H9 (cell line): Measurements from ENCODE around the gene RIC1. TPM values are rescaled to one million over a fixed set of nuclear protein-coding genes. Genes with fewer than 3 reads are reported as not detected.

Source experiments
- DNase-seq: peaks from one replicate; pipeline ENCODE4 v3.0.0-alpha.2; 2017
- H2AFZ ChIP-seq: one replicate; pipeline ENCODE4 v1.6.1; 2013; ENCODE audit warnings: mild to moderate bottlenecking, low read length, control low read depth, moderate library complexity
- H2AK5ac ChIP-seq: 2 replicates; pipeline ENCODE4 v1.6.1; 2013; ENCODE audit warnings: low read length, control low read depth, mixed read lengths; ENCODE audit not compliant: insufficient read length
- H2BK120ac ChIP-seq: one replicate; pipeline ENCODE4 v1.6.1; 2013; ENCODE audit warnings: low read depth, mild to moderate bottlenecking, low read length, control low read depth, inconsistent platforms; ENCODE audit not compliant: poor library complexity, severe bottlenecking
- H2BK12ac ChIP-seq: 2 replicates; pipeline ENCODE4 v1.6.1; 2013; ENCODE audit warnings: low read length, control low read depth, mixed read lengths, low read depth; ENCODE audit not compliant: insufficient read length
- H2BK15ac ChIP-seq: 2 replicates; pipeline ENCODE4 v1.6.1; 2013; ENCODE audit warnings: low read depth, low read length, control low read depth
- H2BK20ac ChIP-seq: one replicate; pipeline ENCODE4 v1.6.1; 2013; ENCODE audit warnings: low read depth, mild to moderate bottlenecking, low read length, control low read depth, inconsistent platforms; ENCODE audit not compliant: poor library complexity, severe bottlenecking
- H2BK5ac ChIP-seq: 2 replicates; pipeline ENCODE4 v1.6.1; 2013; ENCODE audit warnings: low read length, control low read depth, mixed read lengths; ENCODE audit not compliant: insufficient read length
- H3K14ac ChIP-seq: 2 replicates; pipeline ENCODE4 v1.6.1; 2013; ENCODE audit warnings: low read length, control low read depth; ENCODE audit not compliant: insufficient read depth
- H3K18ac ChIP-seq: 2 replicates; pipeline ENCODE4 v1.6.1; 2013; ENCODE audit warnings: low read depth, mild to moderate bottlenecking, mixed read lengths, low read length, control low read depth; ENCODE audit not compliant: insufficient read length
- H3K23ac ChIP-seq: 2 replicates; pipeline ENCODE4 v1.6.1; 2013; ENCODE audit warnings: low read length, control low read depth, mixed read lengths, low read depth; ENCODE audit not compliant: insufficient read length
- H3K23me2 ChIP-seq: 2 replicates; pipeline ENCODE4 v1.6.1; 2013; ENCODE audit warnings: low read depth, mild to moderate bottlenecking, mixed read lengths, low read length, control low read depth; ENCODE audit not compliant: insufficient read length, poor library complexity, severe bottlenecking
- H3K27ac ChIP-seq: 2 replicates; pipeline ENCODE4 v1.5.1; 2013; ENCODE audit warnings: low read length, control low read depth, mixed read lengths, low read depth; ENCODE audit not compliant: insufficient read length
- H3K27me3 ChIP-seq: 2 replicates; pipeline ENCODE4 v1.6.1; 2013; ENCODE audit warnings: low read length, control low read depth, inconsistent platforms; ENCODE audit not compliant: insufficient read depth
- H3K4ac ChIP-seq: 2 replicates; pipeline ENCODE4 v1.6.1; 2013; ENCODE audit warnings: low read depth, mild to moderate bottlenecking, control low read depth, inconsistent platforms, low read length, moderate library complexity
- H3K4me1 ChIP-seq: 2 replicates; pipeline ENCODE4 v1.6.1; 2013; ENCODE audit warnings: low read length, control low read depth, inconsistent platforms; ENCODE audit not compliant: insufficient read depth
- H3K4me2 ChIP-seq: 2 replicates; pipeline ENCODE4 v1.6.1; 2013; ENCODE audit warnings: low read length, control low read depth, mixed read lengths; ENCODE audit not compliant: insufficient read length, insufficient read depth
- H3K56ac ChIP-seq: 2 replicates; pipeline ENCODE4 v1.6.1; 2013; ENCODE audit warnings: low read depth, mild to moderate bottlenecking, mixed read lengths, low read length, control low read depth; ENCODE audit not compliant: insufficient read length
- H3K79me1 ChIP-seq: 2 replicates; pipeline ENCODE4 v1.6.1; 2013; ENCODE audit warnings: low read depth, mild to moderate bottlenecking, moderate library complexity, low read length, control low read depth, inconsistent platforms; ENCODE audit not compliant: insufficient read depth, poor library complexity, severe bottlenecking
- H3K79me2 ChIP-seq: 2 replicates; pipeline ENCODE4 v1.6.1; 2013; ENCODE audit warnings: low read length, control low read depth, inconsistent platforms; ENCODE audit not compliant: insufficient read depth
- H3K9ac ChIP-seq: 2 replicates; pipeline ENCODE4 v1.6.1; 2013; ENCODE audit warnings: low read length, control low read depth, mixed read lengths; ENCODE audit not compliant: insufficient read length; ENCODE audit errors: extremely low read depth
- H3K9me3 ChIP-seq: one replicate; pipeline ENCODE4 v1.6.1; 2013; ENCODE audit warnings: low read depth, low read length, inconsistent platforms; ENCODE audit not compliant: control insufficient read depth
- H3T11ph ChIP-seq: one replicate; pipeline ENCODE4 v1.6.1; 2013; ENCODE audit warnings: mild to moderate bottlenecking, low read length, control low read depth, inconsistent platforms
- H4K20me1 ChIP-seq: one replicate; pipeline ENCODE4 v1.6.1; 2013; ENCODE audit not compliant: control insufficient read depth, insufficient read length, insufficient read depth
- H4K5ac ChIP-seq: 2 replicates; pipeline ENCODE4 v1.6.1; 2013; ENCODE audit warnings: low read depth, mild to moderate bottlenecking, mixed read lengths, low read length, control low read depth; ENCODE audit not compliant: insufficient read length
- H4K8ac ChIP-seq: replicated peaks from 2 replicates; pipeline ENCODE4 v1.6.1; 2013; ENCODE audit warnings: low read length, control low read depth, mixed read lengths, low read depth; ENCODE audit not compliant: insufficient read length
- H4K91ac ChIP-seq: 2 replicates; pipeline ENCODE4 v1.6.1; 2013; ENCODE audit warnings: low read depth, mild to moderate bottlenecking, moderate library complexity, mixed read lengths, low read length, control low read depth; ENCODE audit not compliant: insufficient read length
- H3K27ac Mint-ChIP-seq, 3 experiments: 2 replicates in 2 of 3; 3 replicates in 1 of 3; pipeline ENCODE4 v1.8.0; 2020 to 2021; ENCODE audit warnings: mixed read lengths in 3 of 3, mild to moderate bottlenecking in 1 of 3, moderate library complexity in 1 of 3
- H3K27me3 Mint-ChIP-seq: 2 replicates; pipeline ENCODE4 v1.8.0; 2021; ENCODE audit warnings: low read depth, mild to moderate bottlenecking, moderate library complexity, mixed read lengths
- H3K36me3 Mint-ChIP-seq, 3 experiments: 2 replicates in 2 of 3; 3 replicates in 1 of 3; pipeline ENCODE4 v1.8.0; 2020 to 2021; ENCODE audit warnings: low read depth in 3 of 3, mixed read lengths in 3 of 3; ENCODE audit not compliant: insufficient read depth in 1 of 3
- H3K4me1 Mint-ChIP-seq, 2 experiments: 2 replicates each; pipeline ENCODE4 v1.8.0; 2020; ENCODE audit warnings: mixed read lengths in 2 of 2
- H3K4me3 Mint-ChIP-seq, 2 experiments: 2 replicates in 1 of 2; 3 replicates in 1 of 2; pipeline ENCODE4 v1.8.0; 2020 to 2021; ENCODE audit warnings: mild to moderate bottlenecking in 2 of 2, mixed read lengths in 2 of 2, moderate library complexity in 1 of 2
- H3K9me3 Mint-ChIP-seq, 2 experiments: 2 replicates in 1 of 2; 3 replicates in 1 of 2; pipeline ENCODE4 v1.8.0; 2020; ENCODE audit warnings: mild to moderate bottlenecking in 2 of 2, mixed read lengths in 2 of 2, moderate library complexity in 1 of 2
- WGBS: extraction: QIAGEN DNeasy Blood & Tissue Kit; methylation state at CpG from one replicate; pipeline ENCODE4 v1.1.7; 2013; ENCODE audit warnings: missing lambda C conversion rate, low lambda C conversion rate, mixed read lengths; ENCODE audit not compliant: insufficient read length; ENCODE audit errors: extremely low coverage; 5-methylcytosine and 5-hydroxymethylcytosine counted together
- total RNA-seq: library from RNA; stranded (reverse); gene quantifications from 2 replicates; pipeline ENCODE4 v1.2.1, GENCODE V29; 2021
- TF ChIP-seq, protein P1 (sequence below): fragments of 200-600 bp; sonication (generic); conservative IDR thresholded peaks from 3 replicates; pipeline ENCODE4 v1.8.0; 2021; ENCODE audit warnings: antibody characterized with exemption, mild to moderate bottlenecking

The RIC1 gene
- total RNA-seq, 1 experiment from 2014 or later: 13.7 TPM

DNA sequence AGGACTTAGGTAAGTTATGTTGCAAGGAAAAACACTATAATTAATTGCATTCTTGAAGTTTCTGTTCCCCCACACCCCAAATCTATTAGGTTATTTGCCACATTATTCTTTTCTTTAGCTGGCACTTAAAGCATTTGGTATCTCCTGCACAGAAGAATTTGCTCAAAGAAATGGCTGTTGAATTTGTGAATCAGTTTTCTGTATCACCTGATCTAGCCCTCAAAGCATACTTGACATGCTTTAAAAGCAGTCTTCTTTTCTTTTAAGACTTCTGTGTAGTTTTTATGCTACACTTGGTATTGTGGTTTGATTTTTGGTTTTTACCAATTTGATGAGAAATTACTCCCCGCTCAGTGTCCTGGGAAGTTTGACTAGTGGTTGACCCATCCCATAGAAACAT is 69.1 kb downstream of the RIC1 start:
- Histone ChIP-seq H3K79me2 (peaks cover 2% of the 10 kb centered on the region; the same call in 1 of the 2 replicates), H2AK5ac (no peak overlapping the region), H3K27ac (no peak overlapping the region), H3K23me2 (no peaks in the 10 kb centered on the region), H2BK5ac (no peak overlapping the region), H2BK120ac (no peak overlapping the region), H3K23ac (no peak overlapping the region), H3K79me1 (no peaks in the 10 kb centered on the region), H3K9ac (no peak overlapping the region), H3K56ac (no peak overlapping the region), H2BK15ac (no peak overlapping the region), H3K4ac (no peak overlapping the region), H3K9me3 (no peaks in the 10 kb centered on the region), H3K14ac (no peak overlapping the region), H4K8ac (no peak overlapping the region), H4K20me1 (no peaks in the 10 kb centered on the region), H4K91ac (no peak overlapping the region), H3K18ac (no peak overlapping the region), H2BK20ac (no peak overlapping the region), H2BK12ac (no peak overlapping the region), H3K4me2 (no peak overlapping the region), H3K4me1 (no peaks in the 10 kb centered on the region), H3K27me3 (no peaks in the 10 kb centered on the region), H3T11ph (no peak overlapping the region), H2AFZ (no peak overlapping the region), H4K5ac (no peak overlapping the region)
- H3K36me3 Mint-ChIP-seq: peaks cover 0 to 3% (median 0%) of the 10 kb centered on the region in 3 experiments; a peak in 1 of 7 replicates
- TF ChIP-seq, protein P1, sequence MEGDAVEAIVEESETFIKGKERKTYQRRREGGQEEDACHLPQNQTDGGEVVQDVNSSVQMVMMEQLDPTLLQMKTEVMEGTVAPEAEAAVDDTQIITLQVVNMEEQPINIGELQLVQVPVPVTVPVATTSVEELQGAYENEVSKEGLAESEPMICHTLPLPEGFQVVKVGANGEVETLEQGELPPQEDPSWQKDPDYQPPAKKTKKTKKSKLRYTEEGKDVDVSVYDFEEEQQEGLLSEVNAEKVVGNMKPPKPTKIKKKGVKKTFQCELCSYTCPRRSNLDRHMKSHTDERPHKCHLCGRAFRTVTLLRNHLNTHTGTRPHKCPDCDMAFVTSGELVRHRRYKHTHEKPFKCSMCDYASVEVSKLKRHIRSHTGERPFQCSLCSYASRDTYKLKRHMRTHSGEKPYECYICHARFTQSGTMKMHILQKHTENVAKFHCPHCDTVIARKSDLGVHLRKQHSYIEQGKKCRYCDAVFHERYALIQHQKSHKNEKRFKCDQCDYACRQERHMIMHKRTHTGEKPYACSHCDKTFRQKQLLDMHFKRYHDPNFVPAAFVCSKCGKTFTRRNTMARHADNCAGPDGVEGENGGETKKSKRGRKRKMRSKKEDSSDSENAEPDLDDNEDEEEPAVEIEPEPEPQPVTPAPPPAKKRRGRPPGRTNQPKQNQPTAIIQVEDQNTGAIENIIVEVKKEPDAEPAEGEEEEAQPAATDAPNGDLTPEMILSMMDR: no peak
- no peak overlapping the region for H3K4me3 Mint-ChIP-seq
- WGBS: no CpG with 5 or more reads among the region's 1 CpG
- H3K27ac Mint-ChIP-seq: no peak overlapping the region; a peak in 1 of 7 replicates
- H3K4me1 Mint-ChIP-seq: no peaks in the 10 kb centered on the region
- no peak for DNase-seq
- H3K9me3 Mint-ChIP-seq: no peaks in the 10 kb centered on the region; a peak in 1 of 5 replicates
- no peaks in the 10 kb centered on the region for H3K27me3 Mint-ChIP-seq
